ENCODE measurements around the gene COG7.

GRCh38 chr16:23494188-23494587 is 41.2 kb upstream of the COG7 start:
- TF ChIP-seq, protein P1, sequence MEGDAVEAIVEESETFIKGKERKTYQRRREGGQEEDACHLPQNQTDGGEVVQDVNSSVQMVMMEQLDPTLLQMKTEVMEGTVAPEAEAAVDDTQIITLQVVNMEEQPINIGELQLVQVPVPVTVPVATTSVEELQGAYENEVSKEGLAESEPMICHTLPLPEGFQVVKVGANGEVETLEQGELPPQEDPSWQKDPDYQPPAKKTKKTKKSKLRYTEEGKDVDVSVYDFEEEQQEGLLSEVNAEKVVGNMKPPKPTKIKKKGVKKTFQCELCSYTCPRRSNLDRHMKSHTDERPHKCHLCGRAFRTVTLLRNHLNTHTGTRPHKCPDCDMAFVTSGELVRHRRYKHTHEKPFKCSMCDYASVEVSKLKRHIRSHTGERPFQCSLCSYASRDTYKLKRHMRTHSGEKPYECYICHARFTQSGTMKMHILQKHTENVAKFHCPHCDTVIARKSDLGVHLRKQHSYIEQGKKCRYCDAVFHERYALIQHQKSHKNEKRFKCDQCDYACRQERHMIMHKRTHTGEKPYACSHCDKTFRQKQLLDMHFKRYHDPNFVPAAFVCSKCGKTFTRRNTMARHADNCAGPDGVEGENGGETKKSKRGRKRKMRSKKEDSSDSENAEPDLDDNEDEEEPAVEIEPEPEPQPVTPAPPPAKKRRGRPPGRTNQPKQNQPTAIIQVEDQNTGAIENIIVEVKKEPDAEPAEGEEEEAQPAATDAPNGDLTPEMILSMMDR (IDR thresholded peaks at IDR 0.05), result no peak
- TF ChIP-seq POLR2A (IDR thresholded peaks at IDR 0.05), result no peak
- TF ChIP-seq POLR2AphosphoS5 (IDR thresholded peaks at IDR 0.05), result peak; percentile 59
